ENCODE measurements around the gene PKM. TPM values are rescaled to one million over a fixed set of nuclear protein-coding genes. Genes with fewer than 3 reads are reported as not detected.

The PKM gene
- total RNA-seq, 3 donors from 2014 or later = 328 to 450 (median 372) TPM

DNA sequence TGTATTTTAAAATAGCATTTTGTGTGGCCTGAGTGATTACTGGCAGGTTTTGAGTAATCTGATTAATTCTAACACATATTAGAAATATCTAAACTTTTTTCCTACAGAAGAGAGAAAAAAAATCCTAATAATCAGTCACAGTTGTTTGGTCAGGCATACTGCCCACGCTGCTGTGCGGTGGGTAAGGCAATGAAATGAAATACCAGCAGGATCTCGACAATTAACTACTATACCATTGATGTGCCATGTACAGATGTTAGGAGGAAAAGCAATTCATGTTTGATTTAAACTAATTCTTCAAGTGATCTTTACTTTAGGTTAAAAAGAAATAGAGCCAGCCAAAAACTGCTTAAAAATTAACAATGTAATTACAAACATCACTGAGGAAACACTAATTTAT is 38.6 kb downstream of the PKM start:
- Histone ChIP-seq H3K4me3 (no peak overlapping the region), H3K36me3 (ENCODE audit: low read depth) (no peaks in the 10 kb centered on the region), H3K4me1 (ENCODE audit: low read depth) (no peaks in the 10 kb centered on the region), H3K9me3 (no peaks in the 10 kb centered on the region)
- DNase-seq (no peak), ATAC-seq (no peak)
- intact Hi-C loops (cut with DNase I, micrococcal nuclease) = no loop called here
- TF ChIP-seq, protein P1, sequence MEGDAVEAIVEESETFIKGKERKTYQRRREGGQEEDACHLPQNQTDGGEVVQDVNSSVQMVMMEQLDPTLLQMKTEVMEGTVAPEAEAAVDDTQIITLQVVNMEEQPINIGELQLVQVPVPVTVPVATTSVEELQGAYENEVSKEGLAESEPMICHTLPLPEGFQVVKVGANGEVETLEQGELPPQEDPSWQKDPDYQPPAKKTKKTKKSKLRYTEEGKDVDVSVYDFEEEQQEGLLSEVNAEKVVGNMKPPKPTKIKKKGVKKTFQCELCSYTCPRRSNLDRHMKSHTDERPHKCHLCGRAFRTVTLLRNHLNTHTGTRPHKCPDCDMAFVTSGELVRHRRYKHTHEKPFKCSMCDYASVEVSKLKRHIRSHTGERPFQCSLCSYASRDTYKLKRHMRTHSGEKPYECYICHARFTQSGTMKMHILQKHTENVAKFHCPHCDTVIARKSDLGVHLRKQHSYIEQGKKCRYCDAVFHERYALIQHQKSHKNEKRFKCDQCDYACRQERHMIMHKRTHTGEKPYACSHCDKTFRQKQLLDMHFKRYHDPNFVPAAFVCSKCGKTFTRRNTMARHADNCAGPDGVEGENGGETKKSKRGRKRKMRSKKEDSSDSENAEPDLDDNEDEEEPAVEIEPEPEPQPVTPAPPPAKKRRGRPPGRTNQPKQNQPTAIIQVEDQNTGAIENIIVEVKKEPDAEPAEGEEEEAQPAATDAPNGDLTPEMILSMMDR (IDR thresholded peaks at IDR 0.05) = no peak

DNA sequence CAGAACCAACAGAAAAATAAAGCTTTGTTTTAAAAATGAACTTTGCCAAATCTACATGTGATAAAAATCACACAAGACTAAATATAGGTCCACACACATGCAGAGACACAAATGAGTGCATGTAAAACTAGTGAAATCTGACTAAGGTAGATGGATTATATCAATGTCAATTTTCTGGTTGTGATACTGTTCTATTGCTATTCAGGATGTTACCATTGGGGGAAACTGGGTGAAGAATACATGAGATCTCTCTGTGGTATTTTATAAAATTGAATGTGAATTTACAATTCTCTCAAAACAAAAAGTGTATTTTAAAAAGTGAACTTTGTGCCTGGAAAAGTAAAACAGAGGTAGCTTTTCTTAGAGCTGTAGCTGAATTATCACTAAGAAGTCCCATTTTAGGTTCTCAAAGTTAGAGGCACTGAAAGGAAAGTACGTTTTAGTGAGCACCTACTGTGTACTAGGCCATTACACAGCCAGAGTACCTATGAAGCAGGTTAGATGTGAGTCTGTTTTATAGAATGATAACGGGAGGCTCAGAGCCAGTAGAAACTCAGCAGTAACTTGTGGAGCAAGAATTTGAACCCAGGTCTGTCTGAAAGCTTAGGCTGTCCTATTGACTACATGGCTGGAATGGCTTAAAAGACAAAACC is 41.6 kb downstream of the PKM start:
- ATAC-seq (no peak), DNase-seq (no peak)
- H3K4me1 ChIP-seq (ENCODE audit: low read depth) = no peaks in the 10 kb centered on the region
- TF ChIP-seq, protein P1 (IDR thresholded peaks at IDR 0.05) = no peak
- H3K36me3 ChIP-seq (ENCODE audit: low read depth) = no peaks in the 10 kb centered on the region
- H3K9me3 ChIP-seq = no peaks in the 10 kb centered on the region
- H3K4me3 ChIP-seq = no peak overlapping the region
- intact Hi-C loops (cut with DNase I, micrococcal nuclease) = no loop called here

GRCh38 chr15:72184165-72184811 is 46.7 kb downstream of the PKM start:
- peak; percentile 87 for ATAC-seq
- no peak overlapping the region for H3K4me3 ChIP-seq
- intact Hi-C loops (cut with DNase I, micrococcal nuclease) = no loop called here
- peak in 1 of 3 donors; percentile 53 for DNase-seq
- H3K36me3 ChIP-seq (ENCODE audit: low read depth) = no peaks in the 10 kb centered on the region
- no peaks in the 10 kb centered on the region for H3K9me3 ChIP-seq
- H3K4me1 ChIP-seq (ENCODE audit: low read depth) = no peaks in the 10 kb centered on the region
- TF ChIP-seq, protein P1 (IDR thresholded peaks at IDR 0.05) = no peak

DNA sequence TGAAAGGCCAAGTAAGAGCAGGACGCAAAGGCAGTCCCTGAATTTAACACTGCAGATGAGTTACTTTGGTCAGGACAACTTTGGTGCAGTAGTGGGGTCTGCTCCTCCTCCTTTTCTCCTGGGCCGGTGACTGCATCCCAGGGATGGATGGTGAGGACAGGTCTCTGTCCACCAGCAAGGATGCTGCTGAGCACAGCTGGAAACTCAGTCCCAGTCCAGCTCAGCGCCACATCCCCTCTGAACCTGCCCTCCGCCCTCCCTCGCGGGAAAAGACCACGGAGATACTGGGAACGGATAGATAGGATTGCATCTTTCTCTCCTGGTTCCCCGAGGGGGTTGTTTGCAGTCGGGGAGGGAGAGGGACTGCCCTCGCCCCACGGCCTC is 47.2 kb downstream of the PKM start:
- Histone ChIP-seq H3K4me1 (ENCODE audit: low read depth) (no peaks in the 10 kb centered on the region), H3K4me3 (no peak overlapping the region), H3K9me3 (no peaks in the 10 kb centered on the region), H3K36me3 (ENCODE audit: low read depth) (no peaks in the 10 kb centered on the region)
- DNase-seq = no peak
- intact Hi-C loops (cut with DNase I, micrococcal nuclease) = no loop called here
- ATAC-seq = no peak
- TF ChIP-seq, protein P1 (IDR thresholded peaks at IDR 0.05) = no peak

DNA sequence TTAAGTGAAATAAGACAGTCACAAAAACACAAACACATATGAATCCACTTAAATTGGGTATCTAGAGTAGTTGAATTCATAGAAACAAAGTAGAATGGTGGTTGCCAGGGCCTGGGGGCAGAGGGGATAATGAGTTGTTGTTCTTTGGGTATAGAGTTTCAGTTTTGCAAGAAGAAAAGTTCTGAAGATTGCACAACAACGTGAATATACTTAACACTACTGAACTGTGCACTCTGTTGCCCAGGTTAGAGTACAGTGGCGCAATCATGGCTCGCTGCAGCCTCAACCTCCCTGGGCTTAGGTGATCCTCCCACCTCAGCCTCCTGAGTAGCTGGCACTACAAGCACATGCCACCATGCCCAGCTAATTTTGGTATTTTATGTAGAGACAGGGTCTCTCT is 48.3 kb downstream of the PKM start:
- intact Hi-C loops (cut with DNase I, micrococcal nuclease) = no loop called here
- no peak for DNase-seq
- TF ChIP-seq, protein P1 (IDR thresholded peaks at IDR 0.05) = no peak
- H3K4me3 ChIP-seq = no peak overlapping the region
- H3K4me1 ChIP-seq (ENCODE audit: low read depth) = no peaks in the 10 kb centered on the region
- H3K9me3 ChIP-seq = no peaks in the 10 kb centered on the region
- no peaks in the 10 kb centered on the region for H3K36me3 ChIP-seq (ENCODE audit: low read depth)
- no peak for ATAC-seq

Data from mucosa of descending colon (tissue), 3 donors.